ENCODE data around the gene SERPINA1. TPM values are rescaled to one million over a fixed set of nuclear protein-coding genes. Genes with fewer than 3 reads are reported as not detected.

SERPINA1 gene
- total and polyA plus RNA-seq, 7 donors: 0.78 to 5.5 (median 3.0) TPM

GRCh38 chr14:94362614-94363133, 25.7 kb downstream of the SERPINA1 start:
- Histone ChIP-seq H3K27ac (no peak overlapping the region), H3K36me3 (ENCODE audit: insufficient read depth in 1 of 2, low read depth in 1 of 2) (no peaks in the 10 kb centered on the region), H3K4me3 (no peak overlapping the region), H3K27me3 (ENCODE audit: insufficient read depth in 3 of 3, low read length in 2 of 3) (no peaks in the 10 kb centered on the region), H3K4me1 (no peaks in the 10 kb centered on the region), H3K9me3 (no peaks in the 10 kb centered on the region)
- TF ChIP-seq CTCF (IDR thresholded peaks at IDR 0.05): no peak
- intact Hi-C loops (cut with DNase I): loop anchor here in 1 of 2 donors (2.0 kb wide), 1 partner anchor 16 kb away; no protein-coding TSS in a partner anchor
- DNase-seq (no peak), ATAC-seq (no peak)
- WGBS, 3 donors: 80 to 85% (median 83%) methylated on average over 8 of the region's 8 CpGs

- Histone ChIP-seq H3K9me3 (no peaks in the 10 kb centered on the region), H3K36me3 (ENCODE audit: insufficient read depth in 1 of 2, low read depth in 1 of 2) (no peaks in the 10 kb centered on the region), H3K27ac (no peak overlapping the region), H3K27me3 (ENCODE audit: insufficient read depth in 3 of 3, low read length in 2 of 3) (peaks cover 0 to under 1% (median 0%) of the 10 kb centered on the region in 3 donors), H3K4me3 (no peak overlapping the region), H3K4me1 (no peaks in the 10 kb centered on the region)
- DNase-seq: no peak
- ATAC-seq: no peak
- no peak for TF ChIP-seq CTCF (IDR thresholded peaks at IDR 0.05)
- WGBS, 3 donors: 87 to 88% (median 87%) methylated on average over 3 to 6 of the region's 7 CpGs
- intact Hi-C loops (cut with DNase I): loop anchor here in 1 of 2 donors (2.0 kb wide), 1 partner anchor 17 kb away; no protein-coding TSS in a partner anchor
These were observed 26.7 kb downstream of the SERPINA1 start for GRCh38 chr14:94361682-94362081.

GRCh38 chr14:94360945-94361565, 27.3 kb downstream of the SERPINA1 start:
- 70 to 84% (median 77%) methylated on average over 6 to 7 of the region's 7 CpGs for WGBS, 3 donors

GRCh38 chr14:94357166-94357565, 31.2 kb downstream of the SERPINA1 start:
- Histone ChIP-seq H3K9me3 (no peaks in the 10 kb centered on the region), H3K4me3 (no peak overlapping the region), H3K27ac (no peak overlapping the region), H3K27me3 (ENCODE audit: insufficient read depth in 3 of 3, low read length in 2 of 3) (peaks cover 0 to 4% (median 4%) of the 10 kb centered on the region in 3 donors), H3K4me1 (no peaks in the 10 kb centered on the region), H3K36me3 (ENCODE audit: insufficient read depth in 1 of 2, low read depth in 1 of 2) (no peaks in the 10 kb centered on the region)
- 47 to 54% (median 54%) methylated on average over 1 of the region's 1 CpG for WGBS, 3 donors
- intact Hi-C loops (cut with DNase I): loop anchor here in 1 of 2 donors (10.0 kb wide), 1 partner anchor 128 kb away; no protein-coding TSS in a partner anchor
- TF ChIP-seq CTCF (IDR thresholded peaks at IDR 0.05): no peak
- ATAC-seq: no peak
- no peak for DNase-seq

More at GRCh38 chr14:94360945-94361565, 27.3 kb downstream of the SERPINA1 start:
- ATAC-seq (no peak), DNase-seq (no peak)
- H3K36me3 ChIP-seq (ENCODE audit: insufficient read depth in 1 of 2, low read depth in 1 of 2): no peaks in the 10 kb centered on the region
- no peaks in the 10 kb centered on the region for H3K4me1 ChIP-seq
- no peak overlapping the region for H3K27ac ChIP-seq
- H3K4me3 ChIP-seq: no peak overlapping the region
- intact Hi-C loops (cut with DNase I): no loop called here
- H3K27me3 ChIP-seq (ENCODE audit: insufficient read depth in 3 of 3, low read length in 2 of 3): peaks cover 0 to 4% (median 0%) of the 10 kb centered on the region in 3 donors
- no peaks in the 10 kb centered on the region for H3K9me3 ChIP-seq
- no peak for TF ChIP-seq CTCF (IDR thresholded peaks at IDR 0.05)

All from psoas muscle (tissue), 8 donors.